Adrenal gland (tissue), 12 donors: ENCODE measurements around the gene ANKS1B. TPM values are rescaled to one million over a fixed set of nuclear protein-coding genes. Genes with fewer than 3 reads are reported as not detected.

ENCODE experiments used
- DNase-seq, 7 donors: peaks; one replicate each; pipeline ENCODE4 v3.0.0-alpha.2; 2019 to 2020
- H3K27ac ChIP-seq, 5 donors: fragments of 200-600 bp; sonication (generic) in 4 of 5; 1 replicate in 3 of 5; 2 replicates in 2 of 5; pipeline versions ENCODE4 v1.5.1 to v1.8.0; 2016 to 2020; ENCODE audit warnings: mild to moderate bottlenecking in 1 of 5
- H3K27me3 ChIP-seq: fragments of 200-600 bp; 2 replicates; pipeline ENCODE4 v1.8.0; 2021
- H3K36me3 ChIP-seq, 2 donors: fragments of 200-600 bp; replicated peaks in 1 of 2; 1 replicate in 1 of 2; 2 replicates in 1 of 2; pipeline versions ENCODE4 v1.5.1 to v1.8.0; 2018 to 2022
- H3K4me1 ChIP-seq, 2 donors: fragments of 200-600 bp; replicated peaks in 1 of 2; 1 replicate in 1 of 2; 2 replicates in 1 of 2; pipeline versions ENCODE4 v1.5.1 to v1.8.0; 2018 to 2021
- H3K4me3 ChIP-seq, 4 donors: fragments of 200-600 bp; sonication (generic) in 3 of 4; one replicate each; pipeline ENCODE4 v1.5.1; 2016 to 2018
- H3K9me3 ChIP-seq, 3 donors: fragments of 200-600 bp; sonication (generic) in 1 of 3; replicated peaks in 1 of 3; 1 replicate in 2 of 3; 2 replicates in 1 of 3; pipeline versions ENCODE4 v1.5.1 to v1.8.0; 2016 to 2021
- POLR2A ChIP-seq, 2 donors: fragments of 450-650 bp; IDR thresholded peaks; one replicate each; pipeline ENCODE4 v1.6.1; 2017; ENCODE audit warnings: antibody characterized with exemption in 2 of 2, mild to moderate bottlenecking in 2 of 2, moderate library complexity in 1 of 2
- WGBS, 4 donors: extraction: QIAGEN DNeasy Blood & Tissue Kit in 2 of 4; methylation state at CpG; one replicate each; pipeline versions ENCODE4 v1.1.5 to v1.1.7; 2013 to 2017; 5-methylcytosine and 5-hydroxymethylcytosine counted together
- intact Hi-C, 2 donors: fragments of 100-400 bp; cut with DNase I; formaldehyde crosslinking; loops; one replicate each; pipeline versions ENCODE4 v1.14.1 to v1.15.0; 2022 to 2023
- polyA plus RNA-seq, 3 donors: library from polyadenylated mRNA; stranded (reverse); fragments of 200-250 nt in 2 of 3; fragments of 350-450 nt in 1 of 3; fragmentation: Illumina TruSeq in 1 of 3; extraction: RNeasy Lipid Tissue Mini Kit (QIAGEN cat#74804) in 1 of 3; gene quantifications; one replicate each; pipeline ENCODE4 v1.2.3, GENCODE V29; 2013 to 2014
- total RNA-seq, 9 donors: library from RNA; depleted of rRNA in 4 of 9; stranded (reverse); fragments of >200 nt in 4 of 9; fragments of 120-200 nt in 1 of 9; fragmentation: NEBNext Ultra II Directional in 1 of 9; extraction: Animal tissue kit (Norgen Biotek cat#: 25700) in 1 of 9; gene quantifications; one replicate each; pipeline versions ENCODE4 v1.1.0 to v1.2.4, GENCODE V29; 2013 to 2023
- TF ChIP-seq, protein P1 (sequence below), 6 experiments: fragments of 450-650 bp in 4 of 6; fragments of 200-600 bp in 2 of 6; sonication (generic) in 1 of 6; IDR thresholded peaks; 1 replicate in 5 of 6; 2 replicates in 1 of 6; pipeline versions ENCODE4 v1.5.1 to v1.8.0; 2016 to 2021; ENCODE audit warnings: antibody characterized with exemption in 6 of 6, mild to moderate bottlenecking in 2 of 6, moderate library complexity in 1 of 6
- donor health status: healthy with polysubstance abuse.
- donor health status: Bipolar disorder and iron deficiency.
- donor health status: DM: yes; HTN: yes; CAD: no.
- donor health status: DM: no; HTN: no; CAD: no.
- donor health status: DM: no; HTN: no; CAD: no.
- donor health status: DM: yes; HTN: yes; CAD: no.

Gene ANKS1B
- total and polyA plus RNA-seq, 12 donors: 1.3 to 28.1 (median 8.0) TPM

GRCh38 chr12:99529966-99530365, 454.8 kb downstream of the ANKS1B start:
- TF ChIP-seq POLR2A (IDR thresholded peaks at IDR 0.05): no peak
- TF ChIP-seq, protein P1, sequence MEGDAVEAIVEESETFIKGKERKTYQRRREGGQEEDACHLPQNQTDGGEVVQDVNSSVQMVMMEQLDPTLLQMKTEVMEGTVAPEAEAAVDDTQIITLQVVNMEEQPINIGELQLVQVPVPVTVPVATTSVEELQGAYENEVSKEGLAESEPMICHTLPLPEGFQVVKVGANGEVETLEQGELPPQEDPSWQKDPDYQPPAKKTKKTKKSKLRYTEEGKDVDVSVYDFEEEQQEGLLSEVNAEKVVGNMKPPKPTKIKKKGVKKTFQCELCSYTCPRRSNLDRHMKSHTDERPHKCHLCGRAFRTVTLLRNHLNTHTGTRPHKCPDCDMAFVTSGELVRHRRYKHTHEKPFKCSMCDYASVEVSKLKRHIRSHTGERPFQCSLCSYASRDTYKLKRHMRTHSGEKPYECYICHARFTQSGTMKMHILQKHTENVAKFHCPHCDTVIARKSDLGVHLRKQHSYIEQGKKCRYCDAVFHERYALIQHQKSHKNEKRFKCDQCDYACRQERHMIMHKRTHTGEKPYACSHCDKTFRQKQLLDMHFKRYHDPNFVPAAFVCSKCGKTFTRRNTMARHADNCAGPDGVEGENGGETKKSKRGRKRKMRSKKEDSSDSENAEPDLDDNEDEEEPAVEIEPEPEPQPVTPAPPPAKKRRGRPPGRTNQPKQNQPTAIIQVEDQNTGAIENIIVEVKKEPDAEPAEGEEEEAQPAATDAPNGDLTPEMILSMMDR (IDR thresholded peaks at IDR 0.05): no peak
- no peaks in the 10 kb centered on the region for H3K4me1 ChIP-seq
- intact Hi-C loops: no loop called here
- no peaks in the 10 kb centered on the region for H3K27me3 ChIP-seq
- 62 to 80% (median 73%) methylated on average over 2 of the region's 2 CpGs for WGBS, 4 donors
- no peak for DNase-seq
- no peaks in the 10 kb centered on the region for H3K9me3 ChIP-seq
- no peak overlapping the region for H3K4me3 ChIP-seq
- no peaks in the 10 kb centered on the region for H3K36me3 ChIP-seq
- H3K27ac ChIP-seq: no peak overlapping the region

DNA sequence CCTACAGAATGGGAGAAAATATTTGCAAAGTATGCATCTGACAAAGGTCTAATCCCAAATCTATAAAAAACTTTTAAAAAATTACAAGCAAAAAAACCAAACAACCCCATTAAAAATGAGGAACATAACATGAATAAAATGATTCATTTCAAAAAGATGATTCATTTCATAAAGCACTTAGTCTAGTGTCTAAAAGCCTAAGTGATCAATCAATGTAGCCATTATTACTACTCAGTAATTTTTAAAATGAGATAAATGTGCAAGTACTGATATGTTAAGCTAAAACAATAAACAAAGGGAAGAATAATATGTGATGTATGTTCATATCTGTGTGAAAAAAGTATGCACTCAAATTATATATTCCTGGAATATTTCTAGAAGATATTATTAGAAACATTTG, 456.3 kb downstream of the ANKS1B start:
- no peak overlapping the region for H3K27ac ChIP-seq
- H3K9me3 ChIP-seq: no peaks in the 10 kb centered on the region
- no peaks in the 10 kb centered on the region for H3K36me3 ChIP-seq
- DNase-seq: no peak
- no peak overlapping the region for H3K4me3 ChIP-seq
- no peaks in the 10 kb centered on the region for H3K4me1 ChIP-seq
- no peak for TF ChIP-seq POLR2A (IDR thresholded peaks at IDR 0.05)
- TF ChIP-seq, protein P1 (IDR thresholded peaks at IDR 0.05): no peak
- no peaks in the 10 kb centered on the region for H3K27me3 ChIP-seq
- intact Hi-C loops: no loop called here

- Histone ChIP-seq H3K27ac (no peak overlapping the region), H3K9me3 (no peaks in the 10 kb centered on the region), H3K4me3 (no peak overlapping the region), H3K36me3 (no peaks in the 10 kb centered on the region), H3K4me1 (no peaks in the 10 kb centered on the region), H3K27me3 (no peaks in the 10 kb centered on the region)
- no peak for TF ChIP-seq POLR2A (IDR thresholded peaks at IDR 0.05)
- TF ChIP-seq, protein P1 (IDR thresholded peaks at IDR 0.05): no peak
- intact Hi-C loops: no loop called here
- 65 to 74% (median 72%) methylated on average over 2 of the region's 2 CpGs for WGBS, 4 donors
- DNase-seq: no peak
Observed at GRCh38 chr12:99523853-99524252, 460.9 kb downstream of the ANKS1B start.

DNA sequence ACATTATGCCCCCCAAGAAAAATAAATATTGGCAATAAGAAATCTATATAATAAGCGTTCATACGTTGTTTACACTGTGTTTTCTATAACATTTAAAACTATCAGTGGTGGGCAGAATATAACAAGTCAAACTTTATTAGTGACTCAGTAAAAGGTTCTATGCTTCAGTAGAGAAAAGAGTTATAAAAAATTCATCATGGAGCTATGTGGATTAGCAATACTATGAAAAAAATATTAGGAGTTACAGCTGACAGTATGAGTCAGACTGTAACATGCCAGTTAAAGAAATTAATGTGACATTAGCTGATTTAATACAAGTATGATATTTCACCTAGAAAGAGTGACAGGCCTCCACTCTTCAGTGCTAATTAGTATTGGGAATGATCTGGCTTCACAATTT, 462.3 kb downstream of the ANKS1B start:
- Histone ChIP-seq H3K4me1 (no peaks in the 10 kb centered on the region), H3K27me3 (no peaks in the 10 kb centered on the region), H3K27ac (no peak overlapping the region), H3K4me3 (no peak overlapping the region), H3K36me3 (no peaks in the 10 kb centered on the region), H3K9me3 (no peaks in the 10 kb centered on the region)
- no peak for DNase-seq
- no peak for TF ChIP-seq POLR2A (IDR thresholded peaks at IDR 0.05)
- TF ChIP-seq, protein P1 (IDR thresholded peaks at IDR 0.05): no peak
- 39 to 44% (median 42%) methylated on average over 2 of the region's 2 CpGs for WGBS, 4 donors
- intact Hi-C loops: no loop called here
